Measurements from ENCODE around the gene NPY4R.
"Not testable (repeated sequence)": the region's sequence is repeated elsewhere in the genome, so short reads cannot be mapped to it uniquely, and the experiment has no call there.

Gene NPY4R

GRCh38 chr10:46465765-46466164 is at the start of gene NPY4R:
NPY4R (minus strand) TSS chr10:46465958; CDS start chr10:46462635, 3,323 bp downstream.
- not testable (repeated sequence) for DNase-seq; H3K4me3 Mint-ChIP-seq; H3K27ac Mint-ChIP-seq; H3K36me3 Mint-ChIP-seq; H3K27me3 Mint-ChIP-seq; ATAC-seq (replicated peaks); H3K4me1 Mint-ChIP-seq; H3K9me3 Mint-ChIP-seq

GRCh38 chr10:46515366-46515765 is 49.6 kb upstream of the NPY4R start:
- Mint-ChIP-seq H3K4me3 (no peak overlapping the region), H3K27ac (no peak overlapping the region), H3K27me3 (peaks cover 0 to 5% of the 10 kb centered on the region in 2 donors), H3K36me3 (no peaks in the 10 kb centered on the region), H3K4me1 (no peaks in the 10 kb centered on the region), H3K9me3 (no peaks in the 10 kb centered on the region)
- ATAC-seq (replicated peaks) (no peak), DNase-seq (no peak)

GRCh38 chr10:46514899-46515298 is 49.1 kb upstream of the NPY4R start:
- Mint-ChIP-seq H3K9me3 (no peaks in the 10 kb centered on the region), H3K4me1 (no peaks in the 10 kb centered on the region), H3K4me3 (no peak overlapping the region), H3K27ac (no peak overlapping the region), H3K36me3 (no peaks in the 10 kb centered on the region), H3K27me3 (peaks cover 0 to 5% of the 10 kb centered on the region in 2 donors)
- no peak for ATAC-seq (replicated peaks)
- DNase-seq: no peak

GRCh38 chr10:46514431-46514861 is 48.7 kb upstream of the NPY4R start:
- Mint-ChIP-seq H3K36me3 (no peaks in the 10 kb centered on the region), H3K4me1 (no peaks in the 10 kb centered on the region), H3K4me3 (no peak overlapping the region), H3K27me3 (peaks cover 0 to 5% of the 10 kb centered on the region in 2 donors), H3K27ac (no peak overlapping the region), H3K9me3 (no peaks in the 10 kb centered on the region)
- ATAC-seq (replicated peaks): no peak
- no peak for DNase-seq

GRCh38 chr10:46513333-46513732 is 47.6 kb upstream of the NPY4R start:
- H3K27me3 Mint-ChIP-seq; ATAC-seq (replicated peaks); H3K36me3 Mint-ChIP-seq; H3K4me1 Mint-ChIP-seq; H3K27ac Mint-ChIP-seq; DNase-seq; H3K9me3 Mint-ChIP-seq; H3K4me3 Mint-ChIP-seq: not testable (repeated sequence)

- not testable (repeated sequence) for H3K4me1 Mint-ChIP-seq; H3K27ac Mint-ChIP-seq; ATAC-seq (replicated peaks); H3K9me3 Mint-ChIP-seq; DNase-seq; H3K36me3 Mint-ChIP-seq; H3K27me3 Mint-ChIP-seq; H3K4me3 Mint-ChIP-seq
Measured at GRCh38 chr10:46512725-46513124, 47.0 kb upstream of the NPY4R start.

GRCh38 chr10:46512002-46512401 is 46.2 kb upstream of the NPY4R start:
- not testable (repeated sequence) for H3K36me3 Mint-ChIP-seq; H3K4me1 Mint-ChIP-seq; H3K4me3 Mint-ChIP-seq; H3K27ac Mint-ChIP-seq; H3K27me3 Mint-ChIP-seq; ATAC-seq (replicated peaks); DNase-seq; H3K9me3 Mint-ChIP-seq

- not testable (repeated sequence) for H3K27ac Mint-ChIP-seq, H3K36me3 Mint-ChIP-seq, H3K27me3 Mint-ChIP-seq
Measured at GRCh38 chr10:46499990-46500389, 34.2 kb upstream of the NPY4R start.

GRCh38 chr10:46498985-46499703 is 33.4 kb upstream of the NPY4R start:
- H3K9me3 Mint-ChIP-seq; H3K4me3 Mint-ChIP-seq; DNase-seq; H3K36me3 Mint-ChIP-seq; ATAC-seq (replicated peaks); H3K4me1 Mint-ChIP-seq; H3K27ac Mint-ChIP-seq; H3K27me3 Mint-ChIP-seq: not testable (repeated sequence)

More at GRCh38 chr10:46499990-46500389, 34.2 kb upstream of the NPY4R start:
- H3K9me3 Mint-ChIP-seq; ATAC-seq (replicated peaks); H3K4me1 Mint-ChIP-seq; H3K4me3 Mint-ChIP-seq; DNase-seq: not testable (repeated sequence)

GRCh38 chr10:46497878-46498277 is 32.1 kb upstream of the NPY4R start:
- H3K9me3 Mint-ChIP-seq; H3K27me3 Mint-ChIP-seq; H3K36me3 Mint-ChIP-seq; H3K4me1 Mint-ChIP-seq; H3K4me3 Mint-ChIP-seq; H3K27ac Mint-ChIP-seq; DNase-seq; ATAC-seq (replicated peaks): not testable (repeated sequence)

- H3K27ac Mint-ChIP-seq; ATAC-seq (replicated peaks); H3K9me3 Mint-ChIP-seq; H3K36me3 Mint-ChIP-seq; H3K4me3 Mint-ChIP-seq; DNase-seq; H3K27me3 Mint-ChIP-seq; H3K4me1 Mint-ChIP-seq: not testable (repeated sequence)
Measured at GRCh38 chr10:46497401-46497800, 31.6 kb upstream of the NPY4R start.

- H3K9me3 Mint-ChIP-seq; H3K27ac Mint-ChIP-seq; H3K4me1 Mint-ChIP-seq; DNase-seq; ATAC-seq (replicated peaks); H3K36me3 Mint-ChIP-seq; H3K27me3 Mint-ChIP-seq; H3K4me3 Mint-ChIP-seq: not testable (repeated sequence)
Measured at GRCh38 chr10:46491364-46492114, 25.8 kb upstream of the NPY4R start.

GRCh38 chr10:46490285-46490684 is 24.5 kb upstream of the NPY4R start:
- DNase-seq; H3K27ac Mint-ChIP-seq; H3K4me3 Mint-ChIP-seq; H3K27me3 Mint-ChIP-seq; H3K36me3 Mint-ChIP-seq; ATAC-seq (replicated peaks); H3K4me1 Mint-ChIP-seq; H3K9me3 Mint-ChIP-seq: not testable (repeated sequence)

GRCh38 chr10:46486459-46486858 is 20.7 kb upstream of the NPY4R start:
- not testable (repeated sequence) for DNase-seq; H3K4me1 Mint-ChIP-seq; H3K36me3 Mint-ChIP-seq; H3K9me3 Mint-ChIP-seq; ATAC-seq (replicated peaks); H3K4me3 Mint-ChIP-seq; H3K27me3 Mint-ChIP-seq; H3K27ac Mint-ChIP-seq

GRCh38 chr10:46474746-46475320 is 9.1 kb upstream of the NPY4R start:
- not testable (repeated sequence) for H3K27me3 Mint-ChIP-seq; H3K9me3 Mint-ChIP-seq; DNase-seq; ATAC-seq (replicated peaks); H3K27ac Mint-ChIP-seq; H3K36me3 Mint-ChIP-seq; H3K4me1 Mint-ChIP-seq; H3K4me3 Mint-ChIP-seq

Data from stimulated activated naive B cell treated with anti-CD40 and anti-IgM and Interleukin-4, amounts not matched to agents 10 μg/mL and 1 μg/mL and 100 μg/mL, for 72 hours (primary cell).